ENCODE measurements around the gene SHH. TPM values are rescaled to one million over a fixed set of nuclear protein-coding genes. Genes with fewer than 3 reads are reported as not detected.

SHH gene
- total and polyA plus RNA-seq, 2 of the 4 experiments (the other 2 are of a cell fraction), result under 0.01 to 0.03 TPM

GRCh38 chr7:155793720-155794119, 18.5 kb downstream of the SHH start:
- no peak overlapping the region for H4K5ac ChIP-seq (ENCODE audit: low read depth, low read length)
- no peak overlapping the region for H2AK9ac ChIP-seq (replicated peaks; ENCODE audit: low read depth, low read length, poor library complexity)
- no TSS peak for BruUV-seq (replicated peaks)
- no peaks in the 10 kb centered on the region for H3K36me3 ChIP-seq (ENCODE audit: control insufficient read depth, insufficient read depth, low read length)
- H3K4me1 ChIP-seq (ENCODE audit: control insufficient read depth, insufficient read depth, low read length), result peaks cover 2% of the 10 kb centered on the region; the same call in 1 of the 2 replicates
- H3K9me1 ChIP-seq (ENCODE audit: insufficient read depth, low read length), result peaks cover 4% of the 10 kb centered on the region; the same call in 1 of the 2 replicates
- dilution Hi-C loops (cut with HindIII; ENCODE audit: low sequenced_read_pairs, unreplicated experiment) (no loop called here), in situ Hi-C loops (cut with MboI; ENCODE audit: low sequenced_read_pairs) (no loop called here), intact Hi-C loops (cut with micrococcal nuclease) (loop anchor here (10.0 kb wide), 1 partner anchor 1341 kb away; the partner anchor contains the start of gene UBE3C)
- no peak for TF ChIP-seq BHLHE40 (IDR thresholded peaks at IDR 0.05; ENCODE audit: low read depth, low read length)
- TF ChIP-seq RAD21 (IDR thresholded peaks at IDR 0.05; ENCODE audit: low read length), result no peak
- TF ChIP-seq RCOR1 (IDR thresholded peaks at IDR 0.05; ENCODE audit: insufficient replicate concordance, low read length), result no peak
- no peak for TF ChIP-seq CHD1 (IDR thresholded peaks at IDR 0.05; ENCODE audit: low read depth, low read length)
- TF ChIP-seq MXI1 (IDR thresholded peaks at IDR 0.05; ENCODE audit: borderline replicate concordance, low read depth, low read length), result no peak
- no peak for TF ChIP-seq FOS (IDR thresholded peaks at IDR 0.05; ENCODE audit: low read depth, low read length)
- TF ChIP-seq MAZ (IDR thresholded peaks at IDR 0.05; ENCODE audit: borderline replicate concordance, low read depth, low read length), result no peak
- TF ChIP-seq POLR2A (IDR thresholded peaks at IDR 0.05; ENCODE audit: low read depth, low read length), result no peak
- no peak for TF ChIP-seq CTCF (conservative IDR thresholded peaks at IDR 0.05; ENCODE audit: low read depth, low read length)
- no peak for TF ChIP-seq USF2 (IDR thresholded peaks at IDR 0.05; ENCODE audit: low read depth, low read length)
- no peak for TF ChIP-seq NFE2L2 (IDR thresholded peaks at IDR 0.05; ENCODE audit: low read depth, low read length)
- TF ChIP-seq SMC3 (IDR thresholded peaks at IDR 0.05; ENCODE audit: low read depth, low read length), result no peak
- no peak for TF ChIP-seq MAFK (IDR thresholded peaks at IDR 0.05; ENCODE audit: low read depth, low read length)
- no peak for TF ChIP-seq CEBPB (IDR thresholded peaks at IDR 0.05; ENCODE audit: low read depth, low read length)
- TF ChIP-seq RFX5 (IDR thresholded peaks at IDR 0.05; ENCODE audit: low read depth, low read length), result no peak
- no peak for TF ChIP-seq ELK1 (IDR thresholded peaks at IDR 0.05; ENCODE audit: borderline replicate concordance, low read depth, low read length)
- H4K8ac ChIP-seq (ENCODE audit: low read depth in 2 of 2, low read length in 2 of 2), result no peak overlapping the region
- H3K27ac ChIP-seq (ENCODE audit: insufficient read depth, low read length), result no peak overlapping the region
- H3K4ac ChIP-seq (ENCODE audit: low read depth, low read length), result no peak overlapping the region
- no peak overlapping the region for H2BK5ac ChIP-seq (ENCODE audit: low read depth, low read length, poor library complexity, severe bottlenecking)
- no peak overlapping the region for H2BK120ac ChIP-seq (ENCODE audit: low read depth, low read length)
- no peak overlapping the region for H2AK5ac ChIP-seq (ENCODE audit: low read depth, low read length)
- no peak overlapping the region for H3K4me3 ChIP-seq (ENCODE audit: insufficient read depth, low read depth, low read length)
- H4K20me1 ChIP-seq (ENCODE audit: insufficient read depth, low read length), result no peaks in the 10 kb centered on the region
- no peak overlapping the region for H3K18ac ChIP-seq (ENCODE audit: low read depth, low read length)
- POLR2A ChIA-PET (ENCODE audit: unreplicated experiment), result no interaction called here
- H2BK15ac ChIP-seq (ENCODE audit: low read depth, low read length), result no peak overlapping the region
- peaks cover 14% of the 10 kb centered on the region for H3K27me3 ChIP-seq (ENCODE audit: control insufficient read depth, insufficient read depth, low read length)
- no peaks in the 10 kb centered on the region for H3K9me3 ChIP-seq (ENCODE audit: control insufficient read depth, insufficient read depth, low read length)
- no peak overlapping the region for H3K23ac ChIP-seq (ENCODE audit: low read depth, low read length)
- no peak overlapping the region for H3K56ac ChIP-seq (ENCODE audit: extremely low read depth, insufficient read depth, low read length)
- no peak overlapping the region for H4K91ac ChIP-seq (ENCODE audit: insufficient read depth, low read depth, low read length)
- H2AFZ ChIP-seq (replicated peaks; ENCODE audit: low read length, poor library complexity), result no peak overlapping the region
- ATAC-seq (ENCODE audit: low read depth), result no peak
- no peak overlapping the region for H3K14ac ChIP-seq (replicated peaks; ENCODE audit: low read depth, low read length)
- H3K4me2 ChIP-seq (ENCODE audit: low read depth, low read length), result no peak overlapping the region
- no peak overlapping the region for H2BK20ac ChIP-seq (ENCODE audit: low read depth, low read length)
- DNase-seq, result no peak
- H3K9ac ChIP-seq (ENCODE audit: low read depth, low read length), result no peak overlapping the region
- no CpG with 5 or more reads among the region's 4 CpGs for WGBS, 2 experiments (ENCODE audit: extremely low coverage in 2 of 2, insufficient read length in 1 of 2)
- no peaks in the 10 kb centered on the region for H3K79me1 ChIP-seq (ENCODE audit: low read depth in 1 of 2, low read length in 2 of 2)
- CTCF ChIA-PET, result no interaction called here
